GM10266 (cell line): ENCODE data around the gene KIF3B.

Experiments
- DNase-seq: peaks from one replicate; pipeline ENCODE4 v3.0.0; 2012; ENCODE audit errors: extremely low spot score
- CTCF ChIP-seq: IDR thresholded peaks from 2 replicates; pipeline ENCODE4 v1.5.1; 2012; ENCODE audit warnings: mild to moderate bottlenecking, low read depth; ENCODE audit not compliant: control insufficient read depth, insufficient read depth; ENCODE audit errors: missing control alignments

The KIF3B gene

GRCh38 chr20:32232326-32232886 lies 45.0 kb upstream of the KIF3B start:
- no peak for DNase-seq
- no peak for TF ChIP-seq CTCF

- DNase-seq = no peak
- TF ChIP-seq CTCF = no peak
Measured at GRCh38 chr20:32233286-32233685, 44.2 kb upstream of the KIF3B start.

GRCh38 chr20:32234135-32234808 lies 43.2 kb upstream of the KIF3B start:
- TF ChIP-seq CTCF = no peak
- no peak for DNase-seq

- no peak for DNase-seq
- TF ChIP-seq CTCF = no peak
Measured at GRCh38 chr20:32235331-32236047, 42.0 kb upstream of the KIF3B start.

- TF ChIP-seq CTCF = no peak
- DNase-seq = no peak
Measured at GRCh38 chr20:32236048-32236533, 41.4 kb upstream of the KIF3B start.

GRCh38 chr20:32236819-32237218 lies 40.6 kb upstream of the KIF3B start:
- no peak for DNase-seq
- TF ChIP-seq CTCF = no peak

- DNase-seq = no peak
- no peak for TF ChIP-seq CTCF
Measured at GRCh38 chr20:32237419-32237818, 40.0 kb upstream of the KIF3B start.
